HL-60 (cell line): ENCODE results near the gene ADAMTSL3.
"Not testable (repeated sequence)": the region's sequence is repeated elsewhere in the genome, so short reads cannot be mapped to it uniquely, and the experiment has no call there.

ENCODE experiments used
- DNase-seq, 2 experiments: peaks; one replicate each; pipeline ENCODE4 v3.0.0-alpha.2; 2010 to 2020; ENCODE audit warnings: low read depth in 1 of 2, low spot score in 1 of 2
- H3K27ac ChIP-seq: fragments of 250-450 bp; sonication (Bioruptor Pico); replicated peaks from 2 replicates; pipeline ENCODE4 v1.5.1; 2020; ENCODE audit warnings: mild to moderate bottlenecking, moderate library complexity
- H3K27me3 ChIP-seq: fragments of 250-450 bp; sonication (Bioruptor Pico); 2 replicates; pipeline ENCODE4 v1.5.1; 2021; ENCODE audit warnings: mild to moderate bottlenecking, moderate library complexity; ENCODE audit not compliant: insufficient read depth, poor library complexity, severe bottlenecking
- H3K4me3 ChIP-seq: replicated peaks from 2 replicates; pipeline ENCODE4 v1.5.1; 2011; ENCODE audit warnings: mild to moderate bottlenecking, control low read depth, low read length; ENCODE audit not compliant: insufficient read depth
- GABPA ChIP-seq: IDR thresholded peaks from 2 replicates; pipeline ENCODE4 v1.6.1; 2012; ENCODE audit warnings: low read depth
- POLR2AphosphoS5 ChIP-seq: IDR thresholded peaks from 2 replicates; pipeline ENCODE4 v1.6.1; 2012; ENCODE audit warnings: low read depth
- SPI1 ChIP-seq: IDR thresholded peaks from 2 replicates; pipeline ENCODE4 v1.6.1; 2012; ENCODE audit warnings: low read depth, mild to moderate bottlenecking, borderline replicate concordance
- TF ChIP-seq, protein P1 (sequence below): IDR thresholded peaks from 2 replicates; pipeline ENCODE4 v1.6.1; 2012; ENCODE audit warnings: low read depth; ENCODE audit not compliant: insufficient replicate concordance
- TF ChIP-seq, protein P2 (sequence below): IDR thresholded peaks from one replicate; pipeline ENCODE4 v1.5.1; 2011; ENCODE audit warnings: low read length, control low read depth, inconsistent platforms; ENCODE audit not compliant: insufficient read depth

ADAMTSL3 gene

DNA sequence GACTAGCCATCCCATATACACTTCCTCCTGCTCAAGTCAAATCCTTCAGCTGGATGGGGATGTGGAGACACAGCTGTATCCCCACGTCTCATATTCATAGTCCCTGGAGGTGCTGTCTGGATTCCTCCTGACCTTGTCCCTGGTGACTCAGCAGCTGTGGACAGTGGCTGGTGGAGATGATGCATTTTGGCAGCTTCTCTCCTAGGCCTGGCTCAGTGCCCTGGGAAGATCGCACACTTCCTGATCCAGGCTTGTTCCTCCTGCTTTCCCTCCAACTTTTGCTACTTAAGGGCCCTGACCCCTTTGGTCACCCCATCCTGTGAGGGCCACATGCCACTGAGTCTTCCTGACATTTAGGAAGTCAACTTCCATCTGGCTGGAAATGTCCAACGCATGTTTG is 44.4 kb downstream of the ADAMTSL3 start:
- Histone ChIP-seq H3K27ac (no peak overlapping the region), H3K4me3 (no peak overlapping the region), H3K27me3 (no peaks in the 10 kb centered on the region)
- no peak for DNase-seq
- TF ChIP-seq, protein P1, sequence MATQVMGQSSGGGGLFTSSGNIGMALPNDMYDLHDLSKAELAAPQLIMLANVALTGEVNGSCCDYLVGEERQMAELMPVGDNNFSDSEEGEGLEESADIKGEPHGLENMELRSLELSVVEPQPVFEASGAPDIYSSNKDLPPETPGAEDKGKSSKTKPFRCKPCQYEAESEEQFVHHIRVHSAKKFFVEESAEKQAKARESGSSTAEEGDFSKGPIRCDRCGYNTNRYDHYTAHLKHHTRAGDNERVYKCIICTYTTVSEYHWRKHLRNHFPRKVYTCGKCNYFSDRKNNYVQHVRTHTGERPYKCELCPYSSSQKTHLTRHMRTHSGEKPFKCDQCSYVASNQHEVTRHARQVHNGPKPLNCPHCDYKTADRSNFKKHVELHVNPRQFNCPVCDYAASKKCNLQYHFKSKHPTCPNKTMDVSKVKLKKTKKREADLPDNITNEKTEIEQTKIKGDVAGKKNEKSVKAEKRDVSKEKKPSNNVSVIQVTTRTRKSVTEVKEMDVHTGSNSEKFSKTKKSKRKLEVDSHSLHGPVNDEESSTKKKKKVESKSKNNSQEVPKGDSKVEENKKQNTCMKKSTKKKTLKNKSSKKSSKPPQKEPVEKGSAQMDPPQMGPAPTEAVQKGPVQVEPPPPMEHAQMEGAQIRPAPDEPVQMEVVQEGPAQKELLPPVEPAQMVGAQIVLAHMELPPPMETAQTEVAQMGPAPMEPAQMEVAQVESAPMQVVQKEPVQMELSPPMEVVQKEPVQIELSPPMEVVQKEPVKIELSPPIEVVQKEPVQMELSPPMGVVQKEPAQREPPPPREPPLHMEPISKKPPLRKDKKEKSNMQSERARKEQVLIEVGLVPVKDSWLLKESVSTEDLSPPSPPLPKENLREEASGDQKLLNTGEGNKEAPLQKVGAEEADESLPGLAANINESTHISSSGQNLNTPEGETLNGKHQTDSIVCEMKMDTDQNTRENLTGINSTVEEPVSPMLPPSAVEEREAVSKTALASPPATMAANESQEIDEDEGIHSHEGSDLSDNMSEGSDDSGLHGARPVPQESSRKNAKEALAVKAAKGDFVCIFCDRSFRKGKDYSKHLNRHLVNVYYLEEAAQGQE: no peak
- TF ChIP-seq GABPA (no peak), POLR2AphosphoS5 (no peak), SPI1 (no peak)
- TF ChIP-seq, protein P2, sequence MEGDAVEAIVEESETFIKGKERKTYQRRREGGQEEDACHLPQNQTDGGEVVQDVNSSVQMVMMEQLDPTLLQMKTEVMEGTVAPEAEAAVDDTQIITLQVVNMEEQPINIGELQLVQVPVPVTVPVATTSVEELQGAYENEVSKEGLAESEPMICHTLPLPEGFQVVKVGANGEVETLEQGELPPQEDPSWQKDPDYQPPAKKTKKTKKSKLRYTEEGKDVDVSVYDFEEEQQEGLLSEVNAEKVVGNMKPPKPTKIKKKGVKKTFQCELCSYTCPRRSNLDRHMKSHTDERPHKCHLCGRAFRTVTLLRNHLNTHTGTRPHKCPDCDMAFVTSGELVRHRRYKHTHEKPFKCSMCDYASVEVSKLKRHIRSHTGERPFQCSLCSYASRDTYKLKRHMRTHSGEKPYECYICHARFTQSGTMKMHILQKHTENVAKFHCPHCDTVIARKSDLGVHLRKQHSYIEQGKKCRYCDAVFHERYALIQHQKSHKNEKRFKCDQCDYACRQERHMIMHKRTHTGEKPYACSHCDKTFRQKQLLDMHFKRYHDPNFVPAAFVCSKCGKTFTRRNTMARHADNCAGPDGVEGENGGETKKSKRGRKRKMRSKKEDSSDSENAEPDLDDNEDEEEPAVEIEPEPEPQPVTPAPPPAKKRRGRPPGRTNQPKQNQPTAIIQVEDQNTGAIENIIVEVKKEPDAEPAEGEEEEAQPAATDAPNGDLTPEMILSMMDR: no peak

DNA sequence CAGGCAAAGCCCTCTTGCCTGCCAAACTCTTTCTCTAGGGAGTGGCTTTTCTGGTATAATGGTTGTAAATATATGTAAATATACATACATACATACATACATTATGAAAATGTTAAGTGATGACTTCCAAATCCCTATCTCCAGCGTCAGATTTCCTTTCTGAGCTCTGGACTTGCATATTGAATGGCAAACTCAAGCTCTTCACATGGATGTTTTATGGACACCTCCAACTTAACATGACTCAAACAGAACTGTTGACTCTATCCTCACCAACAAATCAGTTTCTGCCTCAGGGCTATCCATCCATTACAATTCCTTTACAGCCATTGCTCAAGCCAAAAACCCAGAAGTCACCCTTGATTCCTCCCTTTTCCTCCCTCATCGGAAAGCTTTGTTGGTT is 45.1 kb downstream of the ADAMTSL3 start:
- no peak overlapping the region for H3K4me3 ChIP-seq

DNA sequence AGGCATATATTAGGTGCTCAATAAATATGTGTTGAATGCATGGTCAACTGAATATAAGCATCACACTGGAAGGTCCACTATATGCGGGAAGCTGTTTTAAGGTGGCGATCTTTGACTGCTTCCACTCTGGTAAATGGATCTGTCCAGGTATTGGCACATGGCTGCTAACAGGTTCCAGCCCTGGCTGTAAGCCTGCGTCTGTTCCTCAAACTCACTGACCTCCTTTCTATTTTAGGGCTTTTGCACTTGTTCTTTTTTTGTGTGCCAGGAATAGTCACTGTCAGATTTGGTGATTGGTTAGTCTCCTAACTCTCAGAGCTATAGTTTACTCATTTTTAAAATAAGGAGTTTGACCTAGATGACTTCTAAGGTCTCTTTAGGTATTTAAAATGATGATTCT is 46.2 kb downstream of the ADAMTSL3 start:
- DNase-seq: no peak
- Histone ChIP-seq H3K27ac (no peak overlapping the region), H3K4me3 (no peak overlapping the region), H3K27me3 (no peaks in the 10 kb centered on the region)
- TF ChIP-seq, protein P2: no peak
- TF ChIP-seq, protein P1: no peak
- TF ChIP-seq SPI1 (no peak), GABPA (no peak), POLR2AphosphoS5 (no peak)

More for the DNA sequence above, 45.1 kb downstream of the ADAMTSL3 start:
- no peak for DNase-seq
- TF ChIP-seq POLR2AphosphoS5: no peak
- TF ChIP-seq GABPA: no peak
- TF ChIP-seq, protein P1: no peak
- no peak for TF ChIP-seq SPI1
- TF ChIP-seq, protein P2: no peak
- no peak overlapping the region for H3K27ac ChIP-seq
- no peaks in the 10 kb centered on the region for H3K27me3 ChIP-seq

DNA sequence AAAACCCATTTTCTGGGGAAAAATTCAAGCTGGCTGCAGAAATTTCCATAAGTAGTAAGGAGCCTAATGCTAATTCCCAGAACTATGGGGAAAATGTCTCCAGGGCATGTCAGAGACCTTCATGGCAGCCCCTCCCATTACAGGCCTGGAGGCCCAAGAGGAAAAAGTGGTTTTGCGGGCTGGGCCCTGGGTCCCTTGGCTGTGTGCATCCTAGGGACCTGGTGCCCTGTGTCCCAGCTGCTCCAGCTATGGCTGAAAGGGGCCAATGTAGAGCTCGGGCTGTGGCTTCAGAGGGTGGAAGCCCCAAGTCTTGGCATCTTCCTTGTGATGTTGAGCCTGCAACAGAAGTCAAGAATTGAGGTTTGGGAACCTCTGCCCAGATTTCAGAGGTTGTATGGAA is 48.4 kb downstream of the ADAMTSL3 start:
- not testable (repeated sequence) for H3K4me3 ChIP-seq, H3K27me3 ChIP-seq, H3K27ac ChIP-seq, DNase-seq
